Measurements from ENCODE around the gene PPIA.
"Not testable (repeated sequence)": the region's sequence is repeated elsewhere in the genome, so short reads cannot be mapped to it uniquely, and the experiment has no call there.

Gene PPIA

DNA sequence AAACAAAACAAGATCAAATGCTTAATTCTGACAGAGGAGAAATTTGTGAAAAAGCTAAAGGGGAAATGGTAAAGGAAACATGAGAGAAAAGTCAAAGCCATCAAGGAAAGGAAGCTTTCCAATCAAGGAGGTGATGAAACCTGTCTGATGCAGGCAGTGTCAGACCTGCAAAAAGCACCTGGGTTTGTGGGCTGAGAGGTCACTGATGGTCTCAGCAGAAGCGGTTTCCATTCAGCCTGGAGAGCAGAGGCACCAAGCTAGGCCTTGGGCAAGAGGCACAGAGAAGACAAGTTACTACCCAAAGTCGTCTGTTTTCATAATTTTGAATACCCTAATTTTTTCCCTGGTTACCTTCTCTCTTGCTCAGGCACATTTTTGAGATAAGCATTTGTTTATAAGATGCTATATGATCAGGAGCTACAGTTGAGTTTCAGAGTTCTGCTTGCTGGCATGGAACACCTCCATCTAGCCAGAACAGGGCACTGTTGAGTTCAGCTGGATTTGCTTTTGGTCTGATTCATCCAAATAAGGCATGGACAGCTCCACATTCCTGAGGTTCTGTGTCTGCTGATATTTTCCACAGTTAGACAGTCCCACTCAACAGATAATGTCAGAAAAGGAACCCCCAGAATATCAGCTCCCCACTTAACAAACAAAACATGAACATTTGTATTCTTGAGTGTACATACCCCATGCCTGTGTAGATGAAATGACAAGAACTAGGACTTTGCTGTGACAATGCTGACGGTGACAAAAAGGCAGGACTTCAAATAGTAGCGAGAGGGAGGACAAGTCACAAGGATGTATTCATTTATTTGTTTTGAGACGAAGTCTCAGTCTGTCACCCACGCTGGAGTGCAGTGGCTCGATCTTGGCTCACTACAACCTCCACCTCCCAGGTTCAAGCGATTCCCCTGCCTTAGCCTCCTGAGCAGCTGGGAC lies 4.9 kb upstream of the PPIA start:
- no peak for DNase-seq

DNA sequence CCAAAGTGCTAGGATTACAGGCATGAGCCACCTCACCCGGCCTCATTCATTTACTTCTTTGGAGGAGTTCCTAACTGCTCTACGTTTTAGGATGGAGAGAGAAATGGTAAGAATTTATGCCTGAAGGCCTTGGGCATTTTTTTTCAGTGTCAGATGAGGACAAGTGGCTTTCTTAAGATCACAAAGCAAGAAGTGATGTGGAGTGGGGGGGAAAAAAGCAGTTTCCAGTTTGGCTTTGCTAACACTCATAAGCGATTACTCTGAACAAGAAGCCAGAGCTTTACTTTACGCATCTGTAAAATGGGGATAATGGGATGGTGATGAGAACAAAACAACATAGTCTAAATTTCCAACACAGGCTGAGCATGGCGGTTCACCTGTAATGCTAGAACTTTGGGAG lies 2.6 kb upstream of the PPIA start:
- DNase-seq, result no peak

DNA sequence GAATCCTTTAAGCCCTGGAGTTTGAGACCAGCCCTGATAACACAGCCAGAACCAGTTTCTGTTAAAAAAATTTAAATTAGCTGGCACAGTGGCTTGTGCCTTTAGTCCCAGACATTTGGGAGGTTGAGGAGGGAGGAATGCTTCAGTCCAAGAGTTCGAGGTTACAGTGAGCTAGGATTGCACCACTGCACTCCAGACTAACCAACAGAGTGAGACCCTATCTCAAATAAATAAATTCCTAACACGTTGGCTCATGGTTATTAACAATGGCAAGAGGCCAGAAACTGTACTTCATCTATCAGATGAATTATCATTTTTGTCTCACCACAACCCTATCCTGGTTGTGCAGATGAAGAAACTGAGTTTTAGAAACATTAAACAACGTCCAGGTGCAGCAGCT lies 2.1 kb upstream of the PPIA start:
- no peak for DNase-seq

DNA sequence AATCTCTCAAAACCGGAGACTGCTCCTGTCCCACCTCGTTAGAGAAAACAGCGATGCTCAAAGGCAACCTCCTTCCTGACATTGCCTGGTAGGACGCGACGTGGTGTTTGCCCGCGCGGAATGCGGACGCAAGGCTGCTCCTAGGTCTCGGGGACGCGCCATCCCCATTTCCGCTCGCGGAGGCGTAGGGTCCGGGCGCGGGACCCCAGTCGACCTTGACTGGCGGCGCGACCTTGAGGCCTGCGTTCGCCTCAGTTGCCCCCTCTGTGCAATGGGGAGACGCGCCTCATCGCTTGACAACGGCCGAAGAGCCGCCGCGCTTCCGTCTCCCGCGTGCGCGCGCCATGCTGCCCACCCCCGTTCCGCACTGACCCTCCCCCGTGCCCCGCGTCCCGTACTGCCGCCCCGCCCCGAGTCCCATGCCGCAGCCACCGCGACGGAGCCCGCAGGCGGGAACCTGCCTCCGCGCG lies 412 bp upstream of the PPIA start:
- DNase-seq, result peak; percentile 56

DNA sequence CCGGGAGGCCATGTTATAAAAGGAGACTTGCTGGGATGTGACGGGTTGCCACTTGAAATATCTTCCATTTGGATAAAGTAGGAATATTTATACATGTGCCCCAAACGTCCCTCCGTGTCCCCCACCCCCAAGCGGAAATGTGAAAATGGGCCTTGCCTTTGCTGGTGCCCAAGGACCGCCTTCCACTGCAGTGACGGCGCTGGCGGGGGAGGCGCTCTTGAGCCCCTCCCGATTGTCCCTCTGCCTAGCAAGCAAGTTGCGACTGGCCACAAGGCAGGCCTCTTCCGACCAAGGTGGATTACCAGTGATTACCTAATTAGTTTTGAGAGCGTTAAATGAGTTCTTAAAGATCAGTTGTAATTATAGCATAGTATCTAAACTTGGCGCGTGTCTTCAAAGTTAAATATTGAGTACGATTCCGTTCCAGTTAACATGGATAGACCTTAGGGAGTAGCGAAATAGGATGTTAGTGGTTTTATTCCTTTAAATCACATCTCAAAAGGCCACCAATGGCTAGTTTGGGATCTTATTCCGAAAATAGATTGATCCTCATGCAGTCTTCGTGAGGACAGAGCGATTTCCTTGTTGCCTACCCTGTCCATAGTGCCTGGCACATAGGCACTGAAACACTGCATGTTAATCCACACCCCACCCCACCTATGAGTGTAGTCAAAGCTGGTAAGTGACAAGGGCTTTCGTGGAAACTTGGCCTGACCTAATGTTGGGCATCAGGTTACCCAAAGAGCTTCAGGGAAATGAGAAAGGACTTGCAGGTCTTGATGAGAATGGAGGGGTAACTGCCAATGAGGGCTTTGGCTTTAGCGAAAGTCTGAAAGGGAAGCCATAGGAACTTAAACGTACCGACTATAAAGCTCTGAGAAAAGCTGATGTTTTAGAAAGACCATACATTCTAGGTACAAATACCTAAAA lies 1.1 kb downstream of the PPIA start:
- peak; percentile 71 for DNase-seq

DNA sequence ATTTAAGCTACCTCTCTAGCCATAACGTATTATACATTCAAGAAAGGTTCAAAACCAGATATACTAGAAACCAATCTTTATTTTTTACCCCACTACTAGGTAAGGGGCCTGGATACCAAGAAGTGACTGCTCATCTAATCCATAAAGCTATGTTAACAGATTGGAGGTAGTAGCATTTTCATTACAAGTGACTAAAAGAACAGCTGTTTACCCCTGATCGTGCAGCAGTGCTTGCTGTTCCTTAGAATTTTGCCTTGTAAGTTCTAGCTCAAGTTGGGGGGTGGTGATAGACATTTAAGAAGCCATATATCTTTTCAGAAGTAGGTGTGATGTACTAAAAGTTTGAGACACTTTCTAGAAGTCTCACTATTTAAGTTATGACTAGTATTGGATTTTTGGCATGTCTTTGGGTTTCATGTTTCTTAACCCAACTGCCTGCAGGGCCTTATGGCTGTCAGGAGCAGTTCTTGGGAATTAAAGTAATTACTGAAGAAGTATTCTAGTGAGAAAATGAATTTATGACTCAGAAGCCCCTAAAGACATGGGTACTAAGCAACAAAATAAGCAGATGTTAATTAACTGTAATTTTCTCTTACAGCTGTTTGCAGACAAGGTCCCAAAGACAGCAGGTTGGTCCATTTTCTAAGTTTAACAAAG lies 2.3 kb downstream of the PPIA start:
- no peak for DNase-seq

DNA sequence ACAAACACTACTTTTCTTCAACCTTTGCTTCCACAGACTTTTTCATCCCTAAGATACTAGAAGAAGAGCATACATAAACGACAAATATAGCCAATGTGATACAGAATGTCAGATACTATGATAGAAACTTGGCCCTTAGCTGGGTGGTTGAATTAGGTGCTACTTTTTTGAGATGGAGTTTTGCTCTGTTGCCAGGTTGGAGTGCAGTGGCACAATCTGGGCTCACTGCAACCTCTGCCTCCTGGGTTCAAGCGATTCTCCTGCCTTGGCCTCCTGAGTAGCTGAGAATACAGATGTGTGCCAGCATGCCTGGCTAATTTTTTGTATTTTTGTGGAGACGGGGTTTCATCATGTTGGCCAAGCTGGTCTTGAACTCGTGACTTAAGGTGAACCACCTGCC lies 3.5 kb downstream of the PPIA start:
- no peak for DNase-seq

DNA sequence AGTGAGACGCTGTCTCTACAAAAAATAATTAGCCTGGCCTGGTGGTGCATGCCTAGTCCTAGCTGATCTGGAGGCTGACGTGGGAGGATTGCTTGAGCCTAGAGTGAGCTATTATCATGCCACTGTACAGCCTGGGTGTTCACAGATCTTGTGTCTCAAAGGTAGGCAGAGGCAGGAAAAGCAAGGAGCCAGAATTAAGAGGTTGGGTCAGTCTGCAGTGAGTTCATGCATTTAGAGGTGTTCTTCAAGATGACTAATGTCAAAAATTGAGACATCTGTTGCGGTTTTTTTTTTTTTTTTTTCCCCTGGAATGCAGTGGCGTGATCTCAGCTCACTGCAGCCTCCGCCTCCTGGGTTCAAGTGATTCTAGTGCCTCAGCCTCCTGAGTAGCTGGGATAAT lies 5.4 kb downstream of the PPIA start:
- DNase-seq, result no peak

DNA sequence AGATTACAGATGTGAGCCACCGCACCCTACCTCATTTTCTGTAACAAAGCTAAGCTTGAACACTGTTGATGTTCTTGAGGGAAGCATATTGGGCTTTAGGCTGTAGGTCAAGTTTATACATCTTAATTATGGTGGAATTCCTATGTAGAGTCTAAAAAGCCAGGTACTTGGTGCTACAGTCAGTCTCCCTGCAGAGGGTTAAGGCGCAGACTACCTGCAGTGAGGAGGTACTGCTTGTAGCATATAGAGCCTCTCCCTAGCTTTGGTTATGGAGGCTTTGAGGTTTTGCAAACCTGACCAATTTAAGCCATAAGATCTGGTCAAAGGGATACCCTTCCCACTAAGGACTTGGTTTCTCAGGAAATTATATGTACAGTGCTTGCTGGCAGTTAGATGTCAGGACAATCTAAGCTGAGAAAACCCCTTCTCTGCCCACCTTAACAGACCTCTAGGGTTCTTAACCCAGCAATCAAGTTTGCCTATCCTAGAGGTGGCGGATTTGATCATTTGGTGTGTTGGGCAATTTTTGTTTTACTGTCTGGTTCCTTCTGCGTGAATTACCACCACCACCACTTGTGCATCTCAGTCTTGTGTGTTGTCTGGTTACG lies 6.0 kb downstream of the PPIA start:
- DNase-seq, result no peak

DNA sequence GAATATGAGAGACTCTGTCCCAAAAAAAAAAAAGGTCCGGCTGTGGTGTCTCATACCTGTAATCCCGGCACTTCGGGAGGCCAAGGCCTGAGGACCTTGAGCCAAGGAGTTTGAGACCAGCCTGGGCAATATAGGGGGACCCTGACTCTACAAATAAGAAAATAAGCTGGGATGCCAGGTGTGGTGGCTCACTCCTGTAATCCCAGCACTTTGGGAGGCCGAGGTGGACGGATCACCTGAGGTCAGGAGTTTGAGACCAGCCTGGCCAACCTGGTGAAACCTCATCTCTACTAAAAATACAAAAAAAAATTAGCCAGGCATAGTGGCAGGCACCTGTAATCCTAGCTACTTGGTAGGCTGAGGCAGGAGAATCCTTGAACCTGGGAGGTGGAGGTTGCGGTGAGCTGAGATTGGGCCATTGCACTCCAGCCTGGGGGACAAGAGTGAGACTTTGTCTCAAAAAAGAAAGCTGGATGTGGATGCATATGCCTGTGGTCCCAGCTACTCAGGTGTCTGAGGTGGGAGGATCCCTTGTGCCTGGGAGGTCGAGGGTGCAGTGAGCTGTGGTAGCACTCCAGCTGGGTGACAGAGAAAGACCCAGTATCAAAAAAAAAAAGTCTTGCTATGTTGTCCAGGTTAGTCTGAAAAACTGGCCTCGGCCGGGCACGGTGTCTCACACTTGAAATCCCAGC lies 7.5 kb downstream of the PPIA start:
- DNase-seq, result not testable (repeated sequence)

DNA sequence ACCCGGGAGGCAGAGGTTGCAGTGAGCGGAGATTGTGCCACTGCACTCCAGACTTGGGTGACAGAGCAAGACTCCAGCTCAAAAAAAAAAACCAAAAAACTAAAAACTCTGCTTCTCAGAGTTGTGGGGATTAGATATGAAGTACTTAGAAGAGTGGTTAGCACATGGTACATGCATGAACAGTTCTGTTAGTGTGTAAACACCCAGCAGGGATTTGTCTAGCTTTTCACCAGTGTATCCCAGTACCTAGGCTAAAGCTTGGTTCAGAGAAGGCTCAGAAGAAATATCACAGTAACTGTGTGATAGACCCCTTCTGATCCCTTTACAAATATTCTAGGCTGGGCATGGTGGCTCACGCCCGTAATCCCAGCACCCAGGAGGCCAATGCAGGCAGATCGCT lies 9.5 kb downstream of the PPIA start:
- no peak for DNase-seq

DNA sequence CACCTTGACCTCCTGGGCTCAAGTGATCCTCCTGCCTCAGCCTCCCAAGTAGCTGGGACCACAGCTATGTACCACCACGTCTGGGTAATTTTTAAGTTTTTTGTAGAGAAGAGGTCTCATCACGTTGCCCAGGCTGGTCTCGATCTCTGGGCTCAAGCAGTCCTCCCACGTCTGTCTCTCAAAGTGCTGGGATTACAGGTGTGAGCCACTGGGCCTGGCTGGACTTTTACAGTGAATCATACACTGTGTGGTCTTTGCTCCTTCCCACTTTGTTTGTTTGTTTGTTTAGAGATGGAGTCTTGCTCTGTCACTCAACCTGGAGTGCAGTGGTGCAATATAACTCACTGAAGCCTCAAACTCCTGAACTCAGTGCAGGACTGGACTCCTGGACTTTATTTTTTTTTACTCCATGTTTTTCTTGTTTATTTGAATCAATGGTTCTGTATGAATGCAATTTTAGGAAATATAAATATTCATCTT lies 12.5 kb downstream of the PPIA start:
- DNase-seq, result no peak

DNA sequence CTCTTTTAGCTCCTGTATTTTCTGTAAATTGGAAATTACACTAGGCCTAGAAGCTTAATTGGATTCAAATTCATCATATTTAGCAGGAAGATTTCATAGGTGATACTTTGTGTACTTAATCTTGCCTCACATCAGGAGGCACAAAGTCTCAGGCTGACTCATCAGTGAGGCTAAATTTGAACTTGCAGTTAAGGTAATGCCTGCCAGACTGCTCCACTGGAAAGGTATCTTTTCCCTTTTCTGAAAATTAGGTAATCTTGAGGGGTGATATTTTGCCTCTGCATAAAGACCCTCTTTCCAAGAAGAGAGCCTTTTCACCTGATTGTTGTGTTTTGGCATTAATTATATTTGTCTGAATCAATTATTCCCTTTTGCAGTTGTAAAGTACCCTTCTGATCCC lies 14.6 kb downstream of the PPIA start:
- DNase-seq, result no peak

DNA sequence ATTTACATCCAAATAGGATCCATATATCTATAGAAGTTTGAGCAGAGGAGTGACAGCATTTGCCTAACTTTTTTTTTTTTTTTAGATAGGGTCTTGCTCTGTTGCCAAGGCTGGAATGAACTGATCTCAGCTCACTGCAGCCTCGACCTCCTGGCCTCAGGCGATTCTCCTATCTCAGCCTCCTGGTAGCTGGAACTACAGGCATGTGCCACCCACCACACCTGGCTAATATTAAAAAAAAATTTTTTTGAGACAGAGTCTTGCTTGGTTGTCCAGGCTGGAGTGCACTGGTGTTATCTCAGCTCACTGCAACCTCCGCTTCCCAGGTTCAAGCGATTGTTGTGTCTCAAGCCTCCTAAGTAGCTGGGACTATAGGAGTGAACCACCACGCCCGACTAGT lies 15.1 kb downstream of the PPIA start:
- no peak for DNase-seq

DNA sequence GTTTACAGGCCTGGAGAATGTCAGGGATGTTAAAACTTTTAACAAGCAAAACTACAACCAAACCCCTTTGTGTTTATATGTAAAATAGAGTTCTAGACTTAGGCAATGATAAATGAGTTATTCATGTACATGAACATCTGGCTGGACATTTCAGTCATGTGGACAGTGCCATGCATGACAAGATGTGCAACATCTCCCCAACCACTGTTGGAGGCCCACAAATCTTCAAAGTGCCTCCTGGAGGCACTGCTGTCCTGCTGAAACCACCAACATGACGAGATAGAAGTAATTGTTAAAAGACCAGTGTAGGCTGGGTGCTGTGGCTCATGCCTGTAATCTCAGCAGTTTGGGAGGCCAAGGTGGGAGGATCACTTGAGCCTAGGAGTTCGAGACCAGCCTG lies 18.4 kb downstream of the PPIA start:
- no peak for DNase-seq

DNA sequence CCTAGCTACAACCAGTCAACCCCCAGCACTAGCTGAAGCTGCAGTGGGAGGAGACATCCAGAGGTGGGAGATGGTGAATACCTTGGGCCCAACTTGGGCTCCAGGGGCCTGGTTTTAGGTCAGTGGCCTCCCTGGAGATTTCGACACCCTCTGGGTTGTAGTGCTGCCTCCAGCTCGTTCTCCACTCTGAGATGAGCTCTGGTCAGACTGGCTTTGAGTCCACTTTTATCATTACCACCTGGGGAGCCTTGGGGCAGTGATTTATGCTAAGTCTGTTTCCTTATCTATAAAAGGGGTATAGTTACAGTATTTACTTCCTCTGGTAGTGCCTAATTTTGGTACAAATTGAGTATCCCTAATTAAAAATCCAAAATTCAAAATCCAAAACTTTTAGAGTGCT lies 22.8 kb downstream of the PPIA start:
- DNase-seq, result no peak

DNA sequence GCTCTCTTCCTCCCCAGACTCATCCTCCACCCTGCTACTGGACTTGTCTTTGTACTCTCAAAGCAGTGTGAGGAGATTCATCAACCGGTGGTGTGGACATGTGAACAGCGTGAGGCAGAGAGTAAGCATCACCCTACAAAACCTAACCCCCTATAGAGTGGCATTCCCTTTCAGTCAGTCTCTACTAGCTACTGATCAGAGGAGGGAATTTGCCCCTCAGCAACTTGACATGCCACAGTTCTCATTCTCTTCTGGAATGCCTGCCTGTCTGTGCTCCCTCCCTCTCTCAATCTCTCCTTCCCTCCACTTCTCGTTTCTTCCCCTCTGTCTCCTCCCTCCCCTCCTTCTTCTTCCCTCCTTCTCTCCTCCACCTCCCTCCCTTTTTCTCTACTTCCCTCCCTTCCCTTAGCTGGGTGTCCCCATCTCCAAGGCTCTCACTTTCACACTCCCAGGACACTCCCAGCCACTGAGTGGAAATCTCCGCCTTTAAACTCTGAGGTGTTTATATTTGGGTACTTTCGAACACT lies 26.8 kb downstream of the PPIA start:
- DNase-seq, result no peak

DNA sequence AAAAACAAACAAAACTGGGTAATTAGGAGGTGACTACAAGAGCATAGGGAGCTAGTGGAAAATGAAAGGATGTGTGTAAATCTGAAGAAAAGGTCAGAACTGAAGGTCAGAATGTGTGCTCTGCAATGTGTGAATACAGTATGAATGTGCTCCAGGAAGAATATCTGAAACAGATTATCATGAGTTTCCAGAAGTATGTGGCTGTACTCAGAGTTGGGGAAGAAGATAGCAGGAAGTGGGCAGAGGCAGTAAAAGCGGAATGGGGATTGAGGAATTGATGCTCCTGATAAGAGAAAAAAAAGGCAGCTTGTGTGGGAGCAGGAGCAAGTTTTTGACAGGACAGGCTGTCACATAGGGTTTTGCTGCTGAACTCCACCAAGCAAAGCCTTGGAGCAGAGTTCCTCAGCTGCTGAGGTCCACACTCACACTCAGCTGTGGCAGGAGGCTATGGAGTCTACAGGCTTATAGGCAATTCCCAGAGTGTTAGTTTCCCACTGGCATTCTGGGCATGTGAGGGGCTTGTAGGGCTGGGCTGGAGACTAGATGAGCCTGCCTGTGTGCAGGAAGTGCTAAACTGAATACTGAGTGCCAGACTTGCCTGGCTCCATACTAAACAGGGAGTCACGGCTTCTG lies 28.5 kb downstream of the PPIA start:
- DNase-seq, result no peak

DNA sequence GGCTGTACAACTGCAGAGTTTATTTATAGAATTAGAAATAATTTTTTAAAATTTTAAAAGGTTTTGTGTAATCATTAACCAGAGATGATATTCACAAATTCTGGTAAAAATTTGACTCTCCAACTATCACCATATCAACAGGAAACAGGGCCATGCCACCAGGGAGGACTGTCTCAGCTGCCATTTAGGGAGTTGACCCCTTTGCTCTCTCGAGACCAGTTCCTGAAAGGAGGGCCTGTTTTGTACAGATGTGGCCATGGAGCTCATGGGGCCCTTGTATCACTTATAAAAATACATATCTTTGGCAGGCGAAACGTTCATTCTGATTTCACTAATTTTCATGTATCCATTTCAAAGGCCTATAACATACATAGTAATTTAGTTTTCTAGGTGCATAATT lies 31.1 kb downstream of the PPIA start:
- no peak for DNase-seq

DNA sequence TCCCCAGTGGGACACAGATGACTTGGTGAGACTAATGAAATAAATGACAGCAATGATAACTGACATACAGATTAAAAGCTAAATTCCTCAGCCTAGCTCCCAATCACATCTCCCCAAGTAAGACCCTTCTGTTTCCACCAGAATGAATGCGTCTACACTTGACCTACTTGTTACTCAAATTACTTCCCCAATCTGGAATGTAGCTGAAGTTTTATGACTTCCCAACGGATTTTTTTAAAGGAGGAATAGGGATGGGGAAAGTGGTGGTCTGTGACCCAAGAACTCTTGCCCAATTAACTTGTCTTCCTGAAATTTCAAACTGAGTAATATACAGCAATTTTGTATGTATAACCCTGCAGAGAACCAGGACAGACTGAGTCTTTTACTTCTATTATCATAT lies 42.3 kb downstream of the PPIA start:
- DNase-seq, result no peak

DNA sequence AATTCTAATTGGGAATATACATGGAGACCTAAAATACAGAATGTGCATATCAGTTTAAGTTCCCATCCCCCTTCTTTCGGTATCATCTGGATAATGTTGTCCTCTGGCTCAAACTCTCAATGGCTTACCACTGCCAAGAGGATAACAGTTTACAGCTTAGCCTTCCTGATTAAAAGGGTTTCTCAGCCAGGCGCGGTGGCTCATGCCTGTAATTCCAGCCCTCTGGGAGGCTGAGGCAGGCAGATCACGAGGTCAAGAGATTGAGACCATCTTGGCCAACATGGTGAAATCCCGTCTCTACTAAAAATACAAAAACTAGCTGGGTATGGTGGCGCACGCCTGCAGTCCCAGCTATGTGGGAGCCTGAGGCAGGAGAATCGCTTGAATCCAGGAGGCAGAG lies 46.2 kb downstream of the PPIA start:
- DNase-seq, result not testable (repeated sequence)

Measured in SHP77 treated with DMSO at 0.1 percent for 48 hours (cell line).